WI38 (cell line): ENCODE data around the gene SUPT4H1.

Experiments used
- H3K4me3 ChIP-seq: 2 replicates; pipeline ENCODE4 v1.5.1; 2011; ENCODE audit warnings: low read depth, mild to moderate bottlenecking, control low read depth, low read length
- CTCF ChIP-seq: IDR thresholded peaks from 2 replicates; pipeline ENCODE4 v1.5.1; 2012; ENCODE audit warnings: low read depth, mild to moderate bottlenecking, control low read depth, low read length

The SUPT4H1 gene

GRCh38 chr17:58368860-58369213, 16.8 kb upstream of the SUPT4H1 start:
- TF ChIP-seq CTCF, result no peak
- no peak overlapping the region for H3K4me3 ChIP-seq

GRCh38 chr17:58367461-58367860, 15.5 kb upstream of the SUPT4H1 start:
- TF ChIP-seq CTCF, result no peak
- no peak overlapping the region for H3K4me3 ChIP-seq

GRCh38 chr17:58365980-58366595, 14.1 kb upstream of the SUPT4H1 start:
- H3K4me3 ChIP-seq, result no peak overlapping the region
- TF ChIP-seq CTCF, result no peak

GRCh38 chr17:58365185-58365979, 13.4 kb upstream of the SUPT4H1 start:
- no peak overlapping the region for H3K4me3 ChIP-seq
- TF ChIP-seq CTCF, result no peak

GRCh38 chr17:58364270-58364942, 12.4 kb upstream of the SUPT4H1 start:
- no peak overlapping the region for H3K4me3 ChIP-seq
- TF ChIP-seq CTCF, result no peak

GRCh38 chr17:58363457-58364185, 11.6 kb upstream of the SUPT4H1 start:
- no peak for TF ChIP-seq CTCF
- H3K4me3 ChIP-seq, result no peak overlapping the region
